Prostate gland (tissue), 2 donors: ENCODE data around the gene CNTN4. TPM values are rescaled to one million over a fixed set of nuclear protein-coding genes. Genes with fewer than 3 reads are reported as not detected.
"Not testable (repeated sequence)": the region's sequence is repeated elsewhere in the genome, so short reads cannot be mapped to it uniquely, and the experiment has no call there.

Source experiments
- DNase-seq: peaks from one replicate; pipeline ENCODE4 v3.0.0-alpha.2; 2019; ENCODE audit warnings: low spot score
- H3K27ac ChIP-seq, 2 donors: fragments of 200-600 bp; sonication (generic); 2 replicates each; pipeline ENCODE4 v1.5.1; 2017 to 2019
- H3K27me3 ChIP-seq: fragments of 200-600 bp; sonication (generic); replicated peaks from 2 replicates; pipeline ENCODE4 v1.5.1; 2019; ENCODE audit not compliant: insufficient read depth
- H3K36me3 ChIP-seq, 2 donors: fragments of 200-600 bp; sonication (generic); 1 replicate in 1 of 2; 2 replicates in 1 of 2; pipeline versions ENCODE4 v1.5.1 to v1.8.1; 2017 to 2019
- H3K4me1 ChIP-seq: fragments of 200-600 bp; sonication (generic); replicated peaks from 2 replicates; pipeline ENCODE4 v1.5.1; 2019
- H3K4me3 ChIP-seq, 2 donors: fragments of 200-600 bp; sonication (generic); 2 replicates each; pipeline ENCODE4 v1.5.1; 2017 to 2019
- H3K9me3 ChIP-seq: fragments of 200-600 bp; sonication (generic); 2 replicates; pipeline ENCODE4 v1.5.1; 2017
- CTCF ChIP-seq, 4 experiments: fragments of 200-600 bp in 2 of 4; fragments of 450-650 bp in 2 of 4; sonication (generic) in 2 of 4; IDR thresholded peaks; 1 replicate in 3 of 4; 2 replicates in 1 of 4; pipeline ENCODE4 v1.5.1; 2016 to 2019; ENCODE audit warnings: antibody characterized with exemption in 4 of 4, mild to moderate bottlenecking in 2 of 4, moderate library complexity in 2 of 4
- POLR2A ChIP-seq: fragments of 450-650 bp; IDR thresholded peaks from one replicate; pipeline ENCODE4 v1.6.1; 2016; ENCODE audit warnings: antibody characterized with exemption, mild to moderate bottlenecking
- POLR2AphosphoS5 ChIP-seq: sonication (generic); formaldehyde crosslinking; IDR thresholded peaks from one replicate; pipeline ENCODE4 v1.6.1; 2017; ENCODE audit warnings: antibody characterized with exemption
- WGBS: methylation state at CpG from one replicate; pipeline ENCODE4 v1.1.5; 2018; 5-methylcytosine and 5-hydroxymethylcytosine counted together
- intact Hi-C: fragments of 100-400 bp; cut with DNase I; formaldehyde crosslinking; loops from one replicate; pipeline ENCODE4 v1.14.2; 2022
- total RNA-seq, 2 donors: library from RNA; depleted of rRNA; stranded (reverse); fragments of >200 nt; gene quantifications; one replicate each; pipeline ENCODE4 v1.1.0, GENCODE V29; 2016

Gene CNTN4
- total RNA-seq, 2 donors from 2014 or later, result 1.5 to 5.7 TPM

DNA sequence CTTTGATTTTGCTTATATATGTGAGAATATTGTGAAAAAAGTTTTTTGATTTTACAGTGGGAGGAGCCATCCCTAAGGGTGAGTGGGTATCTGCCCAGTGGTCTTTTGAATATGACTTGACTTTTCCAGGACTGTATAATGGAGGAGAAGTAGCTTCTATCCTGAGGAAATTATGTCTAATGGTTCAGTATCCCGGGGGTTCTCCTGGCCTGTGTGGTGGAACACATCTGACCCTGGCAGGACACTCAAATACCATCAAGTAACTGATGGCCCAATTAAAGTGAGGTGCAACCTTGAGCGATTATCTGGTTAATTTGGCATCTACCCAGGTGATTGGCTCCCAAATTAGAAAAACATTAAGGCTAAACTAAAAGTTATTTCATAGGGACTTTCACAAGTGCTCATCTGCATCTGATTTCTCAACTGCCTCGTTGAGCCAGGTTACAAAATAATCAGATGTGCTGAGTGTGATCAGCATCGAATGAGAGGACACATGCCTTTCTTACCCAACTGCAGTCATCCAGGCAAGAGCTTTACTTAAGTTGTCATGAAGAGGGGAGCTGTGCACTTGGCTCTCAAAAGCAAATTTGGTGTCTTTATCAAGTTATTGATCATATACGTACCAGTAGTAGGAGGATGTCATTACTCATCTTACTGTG, 810.2 kb downstream of the CNTN4 start:
- no peak for DNase-seq
- H3K27ac ChIP-seq, result no peak overlapping the region
- no peaks in the 10 kb centered on the region for H3K4me1 ChIP-seq
- H3K4me3 ChIP-seq, result no peak overlapping the region
- 88% methylated on average over 5 of the region's 5 CpGs for WGBS
- no peak for TF ChIP-seq POLR2AphosphoS5
- TF ChIP-seq CTCF (IDR thresholded peaks at IDR 0.05), result no peak
- TF ChIP-seq POLR2A, result no peak
- H3K36me3 ChIP-seq, result no peaks in the 10 kb centered on the region
- H3K27me3 ChIP-seq, result no peaks in the 10 kb centered on the region
- intact Hi-C loops, result no loop called here
- no peaks in the 10 kb centered on the region for H3K9me3 ChIP-seq

GRCh38 chr3:2910997-2911396, 812.3 kb downstream of the CNTN4 start:
- DNase-seq, result no peak
- Histone ChIP-seq H3K27me3 (no peaks in the 10 kb centered on the region), H3K4me1 (no peaks in the 10 kb centered on the region), H3K36me3 (no peaks in the 10 kb centered on the region), H3K27ac (no peak overlapping the region), H3K9me3 (no peaks in the 10 kb centered on the region), H3K4me3 (no peak overlapping the region)
- WGBS, result 61% methylated on average over 2 of the region's 2 CpGs
- no peak for TF ChIP-seq CTCF (IDR thresholded peaks at IDR 0.05)
- intact Hi-C loops, result no loop called here

GRCh38 chr3:2915826-2916225, 817.2 kb downstream of the CNTN4 start:
- Histone ChIP-seq H3K27ac (no peak overlapping the region), H3K9me3 (no peaks in the 10 kb centered on the region), H3K27me3 (no peaks in the 10 kb centered on the region), H3K36me3 (no peaks in the 10 kb centered on the region), H3K4me3 (no peak overlapping the region), H3K4me1 (no peaks in the 10 kb centered on the region)
- TF ChIP-seq POLR2AphosphoS5 (no peak), POLR2A (no peak), CTCF (IDR thresholded peaks at IDR 0.05) (no peak)
- DNase-seq, result no peak
- intact Hi-C loops, result no loop called here
- 81% methylated on average over 3 of the region's 3 CpGs for WGBS

GRCh38 chr3:2916640-2917039, 818.0 kb downstream of the CNTN4 start:
- H3K4me1 ChIP-seq, H3K27ac ChIP-seq, H3K27me3 ChIP-seq, H3K36me3 ChIP-seq, H3K4me3 ChIP-seq, intact Hi-C loops, DNase-seq, H3K9me3 ChIP-seq: not testable (repeated sequence)
- 97% methylated on average over 24 of the region's 25 CpGs for WGBS

GRCh38 chr3:2920103-2920502, 821.4 kb downstream of the CNTN4 start:
- no peak for DNase-seq
- Histone ChIP-seq H3K4me1 (no peaks in the 10 kb centered on the region), H3K4me3 (no peak overlapping the region), H3K36me3 (no peaks in the 10 kb centered on the region), H3K9me3 (no peaks in the 10 kb centered on the region), H3K27me3 (no peaks in the 10 kb centered on the region), H3K27ac (no peak overlapping the region)
- 89% methylated on average over 1 of the region's 1 CpG for WGBS
- TF ChIP-seq POLR2A (no peak), CTCF (IDR thresholded peaks at IDR 0.05) (no peak), POLR2AphosphoS5 (no peak)
- intact Hi-C loops, result no loop called here
